Liver (tissue), 9 donors: ENCODE results near the gene COX7A2. TPM values are rescaled to one million over a fixed set of nuclear protein-coding genes. Genes with fewer than 3 reads are reported as not detected.

ENCODE experiments used
- DNase-seq: peaks from one replicate; pipeline ENCODE4 v3.0.0-alpha.2; 2017; ENCODE audit warnings: low spot score
- H3K27ac ChIP-seq, 2 donors: one replicate each; pipeline ENCODE4 v1.7.0; 2013; ENCODE audit warnings: inconsistent platforms in 2 of 2, low read length in 2 of 2, control low read depth in 1 of 2, low read depth in 1 of 2, mild to moderate bottlenecking in 1 of 2
- H3K27me3 ChIP-seq, 4 donors: one replicate each; pipeline versions ENCODE4 v1.6.1 to v1.7.0; 2013; ENCODE audit warnings: low read length in 3 of 4, inconsistent platforms in 1 of 4, mild to moderate bottlenecking in 1 of 4, moderate library complexity in 1 of 4; ENCODE audit not compliant: control insufficient read depth in 4 of 4, insufficient read depth in 4 of 4
- H3K36me3 ChIP-seq, 4 donors: one replicate each; pipeline versions ENCODE4 v1.6.1 to v1.7.0; 2013; ENCODE audit warnings: low read length in 3 of 4, mild to moderate bottlenecking in 3 of 4, low read depth in 1 of 4, moderate library complexity in 1 of 4; ENCODE audit not compliant: control insufficient read depth in 4 of 4, insufficient read depth in 3 of 4
- H3K4me1 ChIP-seq, 4 donors: one replicate each; pipeline versions ENCODE4 v1.6.1 to v1.7.0; 2013; ENCODE audit warnings: low read length in 3 of 4, mild to moderate bottlenecking in 3 of 4, moderate library complexity in 1 of 4; ENCODE audit not compliant: control insufficient read depth in 4 of 4, insufficient read depth in 4 of 4
- H3K4me3 ChIP-seq, 3 donors: one replicate each; pipeline versions ENCODE4 v1.6.1 to v1.7.0; 2013; ENCODE audit warnings: low read length in 3 of 3, control low read depth in 1 of 3, low read depth in 1 of 3, mild to moderate bottlenecking in 1 of 3
- H3K9ac ChIP-seq, 2 donors: one replicate each; pipeline ENCODE4 v1.7.0; 2013; ENCODE audit warnings: low read length in 2 of 2, mild to moderate bottlenecking in 2 of 2, moderate library complexity in 2 of 2, control low read depth in 1 of 2, low read depth in 1 of 2
- H3K9me3 ChIP-seq, 4 donors: one replicate each; pipeline versions ENCODE4 v1.6.1 to v1.7.0; 2013; ENCODE audit warnings: low read length in 3 of 4; ENCODE audit not compliant: control insufficient read depth in 4 of 4
- ATF3 ChIP-seq: IDR thresholded peaks from 2 replicates; pipeline ENCODE4 v1.6.1; 2016; ENCODE audit warnings: antibody characterized with exemption
- FOXA1 ChIP-seq: IDR thresholded peaks from 2 replicates; pipeline ENCODE4 v1.6.1; 2016; ENCODE audit warnings: antibody characterized with exemption
- FOXA2 ChIP-seq: IDR thresholded peaks from 2 replicates; pipeline ENCODE4 v1.6.1; 2016; ENCODE audit warnings: antibody characterized with exemption
- HNF4A ChIP-seq, 2 donors: conservative IDR thresholded peaks; 2 replicates each; pipeline ENCODE4 v1.6.1; 2016; ENCODE audit warnings: antibody characterized with exemption in 2 of 2, mild to moderate bottlenecking in 2 of 2
- HNF4G ChIP-seq: IDR thresholded peaks from 2 replicates; pipeline ENCODE4 v1.6.1; 2016; ENCODE audit warnings: antibody characterized with exemption
- JUND ChIP-seq, 2 donors: IDR thresholded peaks; 2 replicates each; pipeline ENCODE4 v1.6.1; 2016; ENCODE audit warnings: antibody characterized with exemption in 2 of 2
- NR2F2 ChIP-seq: IDR thresholded peaks from 2 replicates; pipeline ENCODE4 v1.6.1; 2016; ENCODE audit warnings: antibody characterized with exemption
- REST ChIP-seq: IDR thresholded peaks from 2 replicates; pipeline ENCODE4 v1.6.1; 2016; ENCODE audit warnings: antibody characterized with exemption, mild to moderate bottlenecking
- RXRA ChIP-seq, 2 donors: IDR thresholded peaks; 2 replicates each; pipeline ENCODE4 v1.6.1; 2017 to 2018; ENCODE audit warnings: antibody characterized with exemption in 2 of 2, mild to moderate bottlenecking in 1 of 2
- SP1 ChIP-seq: IDR thresholded peaks from 2 replicates; pipeline ENCODE4 v1.6.1; 2018; ENCODE audit warnings: antibody characterized with exemption, mild to moderate bottlenecking
- TAF1 ChIP-seq: conservative IDR thresholded peaks from 2 replicates; pipeline ENCODE4 v1.6.1; 2016; ENCODE audit warnings: antibody characterized with exemption, mild to moderate bottlenecking
- ZBTB33 ChIP-seq: IDR thresholded peaks from 2 replicates; pipeline ENCODE4 v1.6.1; 2016; ENCODE audit warnings: antibody characterized with exemption
- WGBS: extraction: QIAGEN DNeasy Blood & Tissue Kit; methylation state at CpG from one replicate; pipeline ENCODE4 v1.1.7; 2013; 5-methylcytosine and 5-hydroxymethylcytosine counted together
- polyA plus RNA-seq, 2 donors: library from polyadenylated mRNA; stranded (reverse) in 1 of 2; unstranded in 1 of 2; fragments of 200-250 nt in 1 of 2; fragments of >200 nt in 1 of 2; fragmentation: Nextera tagmentation in 1 of 2; extraction: Ambion mirVana in 1 of 2; gene quantifications; one replicate each; pipeline versions ENCODE4 v1.2.1 to v1.2.3, GENCODE V29; 2013 to 2015
- total RNA-seq, 2 donors: library from RNA; depleted of rRNA; stranded (reverse); fragments of >200 nt; gene quantifications; one replicate each; pipeline ENCODE4 v1.2.3, GENCODE V29; 2014
- donor health status: healthy.
- donor health status: healthy.
- donor health status: healthy.
- donor health status: healthy.
- donor health status: healthy.

COX7A2 gene
- total and polyA plus RNA-seq, 4 donors, result 69.8 to 583 (median 289) TPM

GRCh38 chr6:75215291-75215690 is 28.3 kb downstream of the COX7A2 start:
- Histone ChIP-seq H3K36me3 (no peaks in the 10 kb centered on the region), H3K4me1 (peaks cover 0 to 11% (median 7%) of the 10 kb centered on the region in 4 donors), H3K4me3 (no peak overlapping the region), H3K9ac (no peak overlapping the region), H3K27ac (no peak overlapping the region), H3K27me3 (no peaks in the 10 kb centered on the region), H3K9me3 (no peaks in the 10 kb centered on the region)
- no peak for DNase-seq
- WGBS, result 63% methylated on average over 4 of the region's 4 CpGs
- TF ChIP-seq SP1 (peak; percentile 12), RXRA (IDR thresholded peaks at IDR 0.05) (peak in 1 of 2 donors; percentile 27), HNF4A (conservative IDR thresholded peaks at IDR 0.05) (peak; percentile 55 to 62), FOXA2 (no peak), JUND (IDR thresholded peaks at IDR 0.05) (no peak), REST (no peak)

- no peaks in the 10 kb centered on the region for H3K27me3 ChIP-seq
- 89% methylated on average over 2 of the region's 2 CpGs for WGBS
- H3K9ac ChIP-seq, result no peak overlapping the region
- H3K9me3 ChIP-seq, result no peaks in the 10 kb centered on the region
- no peak for TF ChIP-seq ATF3
- no peak for TF ChIP-seq JUND (IDR thresholded peaks at IDR 0.05)
- no peak for TF ChIP-seq FOXA1
- TF ChIP-seq NR2F2, result no peak
- no peak for TF ChIP-seq REST
- TF ChIP-seq HNF4A (conservative IDR thresholded peaks at IDR 0.05), result no peak
- TF ChIP-seq RXRA (IDR thresholded peaks at IDR 0.05), result no peak
- TF ChIP-seq ZBTB33, result no peak
- TF ChIP-seq TAF1, result no peak
- no peak for TF ChIP-seq HNF4G
- H3K27ac ChIP-seq, result no peak overlapping the region
- no peaks in the 10 kb centered on the region for H3K36me3 ChIP-seq
- peaks cover 0 to 12% (median 9%) of the 10 kb centered on the region in 4 donors for H3K4me1 ChIP-seq
- DNase-seq, result no peak
- no peak overlapping the region for H3K4me3 ChIP-seq
These were observed 29.9 kb downstream of the COX7A2 start for GRCh38 chr6:75213732-75214131.
